GM18498 (cell line): ENCODE data around the gene ZBTB39.

Experiments
- ATAC-seq: cut with Tn5 transposase; IDR thresholded peaks from one replicate; pipeline ENCODE4 v1.9.1; 2021; ENCODE audit warnings: mild to moderate bottlenecking, moderate library complexity; ENCODE audit not compliant: unreplicated experiment

The ZBTB39 gene

GRCh38 chr12:56951582-56952339 is 54.6 kb downstream of the ZBTB39 start:
- ATAC-seq = no peak

- ATAC-seq = no peak
Measured at GRCh38 chr12:56948881-56949280, 57.5 kb downstream of the ZBTB39 start.
